Left renal pelvis (tissue), 4 donors: Measurements from ENCODE around the gene MSI2. TPM values are rescaled to one million over a fixed set of nuclear protein-coding genes. Genes with fewer than 3 reads are reported as not detected.
"Not testable (repeated sequence)": the region's sequence is repeated elsewhere in the genome, so short reads cannot be mapped to it uniquely, and the experiment has no call there.

Experiments used
- DNase-seq, 4 donors: peaks; one replicate each; pipeline ENCODE4 v3.0.0-alpha.2; 2013; ENCODE audit warnings: low read depth in 4 of 4, low spot score in 3 of 4
- polyA plus RNA-seq, 4 donors: library from polyadenylated mRNA; unstranded; fragments of 120-200 nt; gene quantifications; one replicate each; pipeline ENCODE4 v1.2.1, GENCODE V29; 2013; ENCODE audit not compliant: insufficient read length in 4 of 4

The MSI2 gene
- polyA plus RNA-seq, 4 donors = 46.8 to 107 (median 97.2) TPM

DNA sequence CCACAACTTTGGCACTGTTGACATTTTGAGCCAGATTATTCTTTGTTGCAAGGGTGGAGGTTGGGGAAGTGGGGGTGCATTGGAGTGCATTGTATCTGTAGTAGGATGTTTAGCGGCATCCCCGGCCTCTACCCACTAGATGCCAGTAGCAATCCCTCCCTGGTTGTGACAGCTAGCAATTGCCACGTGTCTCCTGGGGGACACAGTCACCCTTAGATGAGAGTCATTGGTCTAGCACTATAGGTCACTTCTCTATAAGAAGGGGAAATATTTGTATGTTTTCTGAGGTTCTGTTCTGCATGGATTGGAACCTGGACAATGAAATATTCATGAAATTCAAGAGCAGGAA, 32.4 kb downstream of the MSI2 start:
- DNase-seq = no peak

DNA sequence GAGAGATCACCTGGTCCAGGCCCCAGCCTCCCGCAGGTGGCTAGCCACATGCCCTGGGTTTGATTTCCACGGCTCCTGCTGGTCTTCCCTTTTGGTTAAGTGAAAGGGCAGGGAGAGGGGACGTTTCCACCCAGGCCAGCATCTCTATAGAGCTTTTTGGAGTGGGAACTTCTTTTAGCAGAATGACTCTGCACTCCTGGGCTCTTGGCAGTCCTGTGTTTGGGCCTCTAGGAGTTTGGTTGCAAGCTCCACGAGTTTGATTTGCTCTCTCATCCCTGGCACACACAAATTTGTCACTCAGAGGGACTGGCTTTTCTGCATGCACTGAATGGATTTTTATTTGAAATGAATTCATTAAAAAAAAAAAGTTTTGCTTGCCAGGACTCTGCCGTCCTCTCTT, 32.8 kb downstream of the MSI2 start:
- no peak for DNase-seq

DNA sequence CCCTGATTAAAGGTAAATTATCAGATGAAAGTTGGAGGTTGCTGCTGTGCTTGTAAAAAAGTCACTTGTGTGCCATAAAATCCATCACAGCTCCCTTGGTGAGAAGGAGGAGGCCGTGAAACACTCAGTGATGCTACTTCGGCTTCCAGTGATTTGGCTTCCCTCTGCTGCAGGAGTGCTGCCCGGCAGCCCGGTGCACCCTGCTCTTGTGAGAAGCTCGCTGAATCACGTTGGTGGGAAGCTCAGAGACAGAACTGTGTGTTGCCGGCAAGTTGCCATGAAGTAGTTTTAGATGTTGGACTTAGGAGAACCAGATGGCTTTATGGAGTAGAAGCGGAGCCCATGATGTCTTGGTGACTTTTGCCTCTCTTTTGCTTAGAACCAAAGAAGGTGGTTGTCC, 33.3 kb downstream of the MSI2 start:
- no peak for DNase-seq

DNA sequence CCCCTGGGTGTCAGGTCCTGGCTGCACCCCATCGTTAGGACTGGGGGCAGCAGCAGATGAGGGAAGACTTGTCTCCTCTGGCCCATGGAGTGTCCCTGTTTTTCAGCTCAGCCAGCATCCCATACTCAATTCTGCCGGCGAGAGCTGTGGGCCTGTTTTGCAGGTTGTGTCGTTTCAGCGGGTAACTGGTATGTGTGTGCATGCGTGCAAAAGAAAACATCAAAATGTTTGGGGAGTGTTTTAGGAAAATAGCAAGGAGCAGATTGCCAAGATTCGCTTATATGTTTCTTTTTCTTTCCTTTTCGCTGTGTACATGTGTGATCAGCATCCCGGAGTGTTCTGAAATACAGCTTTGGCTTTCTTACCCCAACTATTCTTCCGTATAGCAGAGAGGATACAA, 34.7 kb downstream of the MSI2 start:
- no peak for DNase-seq

DNA sequence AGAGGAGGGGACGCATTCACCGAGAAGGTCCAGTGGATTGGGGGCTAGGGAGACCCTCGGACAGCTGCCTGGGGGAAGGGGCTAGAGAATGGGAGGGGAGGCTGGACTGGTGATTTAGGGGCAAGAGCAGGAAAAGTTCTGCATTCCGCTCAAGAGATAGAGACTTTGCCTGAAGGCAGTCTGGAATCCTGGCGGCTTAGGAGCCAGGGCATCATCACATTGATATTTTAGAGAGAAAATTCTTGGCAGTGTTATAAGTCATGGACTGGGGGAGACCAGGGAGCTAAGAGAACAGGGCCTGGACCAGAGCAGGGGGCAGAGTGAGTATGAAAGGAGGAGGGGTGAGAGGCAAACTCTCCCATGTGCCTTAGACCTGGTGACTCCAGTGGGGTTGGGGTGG, 35.8 kb downstream of the MSI2 start:
- DNase-seq = no peak

- DNase-seq = no peak
Observed at GRCh38 chr17:57293077-57293476, 36.8 kb downstream of the MSI2 start.

DNA sequence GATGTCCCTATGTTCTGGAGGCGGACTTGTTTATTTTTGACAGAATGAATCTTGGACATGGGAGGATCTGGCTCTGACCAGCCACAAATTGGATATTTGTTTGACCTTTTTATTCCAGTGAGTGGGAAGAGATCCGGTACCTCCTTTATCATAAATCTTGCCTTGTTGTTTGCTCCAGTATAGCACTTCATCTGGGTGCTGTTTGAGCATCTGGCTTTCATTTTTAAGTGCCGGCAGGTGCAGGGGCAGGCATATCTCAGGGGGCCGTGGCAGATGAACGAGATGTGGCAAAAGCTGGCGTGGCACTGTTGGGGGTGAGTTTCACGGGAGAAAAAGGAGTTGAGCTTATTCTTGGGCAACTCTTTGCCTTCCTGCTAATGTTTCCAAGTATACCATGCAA, 37.8 kb downstream of the MSI2 start:
- no peak for DNase-seq

DNA sequence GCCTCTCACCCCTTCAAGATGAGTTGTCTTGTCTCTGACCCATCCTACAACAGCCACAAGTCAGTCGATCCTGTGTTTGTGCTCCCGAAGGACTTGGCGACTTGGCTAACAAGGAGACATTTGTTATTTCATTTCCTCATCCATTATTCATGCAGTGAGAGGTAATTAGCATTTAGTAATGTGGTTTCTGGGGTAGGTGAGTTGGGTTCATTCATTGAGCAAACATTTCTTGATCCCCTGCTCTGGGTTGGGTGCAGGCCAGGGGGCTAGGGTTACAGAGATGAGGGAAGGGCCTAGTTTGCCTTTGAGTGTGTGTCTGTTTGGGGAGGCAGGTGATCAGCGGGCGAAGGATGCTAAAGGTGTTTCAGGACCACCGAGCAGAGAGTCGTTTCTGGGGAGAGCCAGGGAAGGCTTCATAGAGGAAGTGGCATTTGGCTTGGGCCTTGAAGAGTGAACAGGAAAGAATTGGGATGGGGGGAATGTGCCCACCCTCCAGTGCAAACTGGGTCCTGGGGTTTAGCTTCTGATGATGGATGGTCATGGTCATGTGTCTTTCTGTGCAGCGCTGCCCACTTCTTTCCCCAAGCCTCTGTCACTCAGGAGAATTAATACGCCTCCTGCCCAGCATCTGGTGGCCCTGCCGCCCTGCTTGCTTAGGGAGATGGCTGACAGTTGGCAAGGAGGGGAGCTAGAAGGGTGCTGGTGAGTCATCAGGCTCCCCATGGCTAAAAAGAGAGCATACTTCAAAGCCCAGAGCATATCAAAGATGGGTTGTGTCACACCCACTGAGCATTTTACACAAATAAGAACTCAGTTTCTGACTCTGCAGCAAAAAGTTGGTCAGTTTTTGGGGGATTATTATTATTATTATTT, 38.5 kb downstream of the MSI2 start:
- no peak for DNase-seq

DNA sequence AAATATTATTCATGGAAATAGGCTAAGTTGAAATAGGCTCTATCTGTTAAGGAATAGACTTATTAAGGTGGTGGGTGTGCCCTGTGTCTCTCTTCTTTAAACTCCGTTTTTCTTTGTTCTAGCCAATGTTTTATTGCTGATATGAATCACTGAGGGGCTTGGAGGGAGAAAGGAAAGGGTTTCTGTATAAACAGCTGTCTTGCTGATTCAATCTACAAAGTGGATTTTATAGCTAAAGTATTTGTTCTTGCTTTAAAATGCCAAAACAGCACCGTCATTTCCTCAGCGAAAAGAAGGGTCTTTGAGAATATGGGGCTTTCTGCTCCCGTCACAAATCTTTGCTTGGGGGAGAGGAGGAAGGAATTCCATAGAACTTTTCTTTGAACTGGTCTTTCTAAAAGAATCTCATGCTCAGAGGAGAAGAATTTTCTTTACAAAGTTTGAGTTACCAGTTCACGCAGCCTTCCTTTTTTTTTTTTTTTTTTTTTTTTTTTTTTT, 39.3 kb downstream of the MSI2 start:
- no peak for DNase-seq

DNA sequence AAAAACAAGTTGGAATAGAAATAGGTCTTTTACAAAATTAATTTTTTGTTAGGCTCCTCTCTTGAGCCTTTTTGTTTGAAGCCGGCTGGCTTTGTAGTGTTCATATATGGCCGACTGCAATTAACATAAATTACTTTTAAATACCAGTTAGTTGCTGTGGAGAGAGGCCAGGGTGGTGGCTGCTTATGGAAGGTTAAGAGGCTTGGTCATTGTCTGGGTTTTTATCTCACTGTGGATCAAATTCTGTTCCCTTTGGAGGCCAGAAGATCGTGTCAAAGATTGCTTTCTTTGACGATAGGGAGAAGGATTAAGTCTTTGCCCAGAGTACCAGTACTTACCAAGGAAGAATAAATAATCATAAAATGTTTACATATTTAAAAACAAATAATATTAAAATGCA, 39.9 kb downstream of the MSI2 start:
- DNase-seq = no peak

- DNase-seq = no peak
Observed at GRCh38 chr17:57299176-57299575, 42.9 kb downstream of the MSI2 start.

DNA sequence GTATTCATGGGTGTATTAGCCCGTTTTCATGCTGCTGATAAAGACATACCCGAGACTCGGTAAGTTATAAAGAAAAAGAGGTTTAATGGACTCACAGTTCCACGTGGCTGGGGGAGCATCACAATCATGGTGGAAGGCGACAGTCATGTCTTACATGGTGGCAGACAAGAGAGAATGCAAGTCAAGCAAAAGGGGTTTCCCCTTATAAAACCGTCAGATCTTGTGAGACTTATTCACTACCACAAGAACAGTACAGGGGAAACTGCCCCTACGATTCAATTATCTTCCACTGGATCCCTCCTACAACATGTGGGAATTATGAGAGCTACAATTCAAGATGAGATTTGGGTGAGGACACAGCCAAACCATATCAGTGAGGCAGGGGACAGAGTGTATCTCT, 44.3 kb downstream of the MSI2 start:
- not testable (repeated sequence) for DNase-seq

DNA sequence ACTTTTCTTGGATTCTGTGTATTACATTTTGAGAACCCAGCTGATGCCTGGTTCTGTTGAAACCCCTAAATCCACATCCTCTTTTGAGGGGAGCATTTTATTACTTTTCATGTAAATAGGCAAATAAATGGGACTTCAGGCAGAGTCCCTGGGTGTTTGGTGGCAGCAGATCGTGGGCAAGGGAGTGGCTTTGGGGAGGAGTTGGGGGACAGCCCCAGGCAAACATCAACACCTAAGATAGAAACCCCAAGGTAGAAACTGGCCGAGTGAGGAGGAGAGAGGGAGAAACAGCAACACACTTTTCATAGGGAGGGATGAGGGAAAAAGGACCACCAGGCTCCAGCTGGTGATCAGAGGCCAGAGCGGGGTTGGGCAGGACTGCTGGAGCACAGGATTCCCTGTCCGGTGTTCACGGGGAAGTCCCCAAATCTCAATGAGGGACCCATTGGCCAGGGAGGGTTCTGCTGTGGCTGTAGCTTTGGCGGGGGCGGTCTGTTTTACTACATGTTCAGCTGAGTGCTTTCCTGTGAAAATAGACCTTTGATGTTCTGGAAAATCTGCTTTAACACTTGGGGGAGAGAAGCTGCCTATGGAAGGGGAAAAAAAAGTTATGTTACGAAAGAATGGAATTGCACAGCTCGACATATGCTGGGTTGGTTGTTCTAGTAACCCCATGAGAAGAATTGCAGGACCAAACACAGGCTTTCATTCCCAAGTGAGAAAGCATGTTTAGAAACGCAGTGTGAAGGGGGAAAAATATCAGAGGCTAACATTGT, 46.6 kb downstream of the MSI2 start:
- DNase-seq = no peak

- no peak for DNase-seq
Observed at GRCh38 chr17:57305144-57305728, 48.9 kb downstream of the MSI2 start.

- DNase-seq = no peak
Observed at GRCh38 chr17:57305908-57306504, 49.7 kb downstream of the MSI2 start.

- DNase-seq = no peak
Observed at GRCh38 chr17:57308543-57309186, 52.3 kb downstream of the MSI2 start.

GRCh38 chr17:57309479-57309878, 53.2 kb downstream of the MSI2 start:
- no peak for DNase-seq

DNA sequence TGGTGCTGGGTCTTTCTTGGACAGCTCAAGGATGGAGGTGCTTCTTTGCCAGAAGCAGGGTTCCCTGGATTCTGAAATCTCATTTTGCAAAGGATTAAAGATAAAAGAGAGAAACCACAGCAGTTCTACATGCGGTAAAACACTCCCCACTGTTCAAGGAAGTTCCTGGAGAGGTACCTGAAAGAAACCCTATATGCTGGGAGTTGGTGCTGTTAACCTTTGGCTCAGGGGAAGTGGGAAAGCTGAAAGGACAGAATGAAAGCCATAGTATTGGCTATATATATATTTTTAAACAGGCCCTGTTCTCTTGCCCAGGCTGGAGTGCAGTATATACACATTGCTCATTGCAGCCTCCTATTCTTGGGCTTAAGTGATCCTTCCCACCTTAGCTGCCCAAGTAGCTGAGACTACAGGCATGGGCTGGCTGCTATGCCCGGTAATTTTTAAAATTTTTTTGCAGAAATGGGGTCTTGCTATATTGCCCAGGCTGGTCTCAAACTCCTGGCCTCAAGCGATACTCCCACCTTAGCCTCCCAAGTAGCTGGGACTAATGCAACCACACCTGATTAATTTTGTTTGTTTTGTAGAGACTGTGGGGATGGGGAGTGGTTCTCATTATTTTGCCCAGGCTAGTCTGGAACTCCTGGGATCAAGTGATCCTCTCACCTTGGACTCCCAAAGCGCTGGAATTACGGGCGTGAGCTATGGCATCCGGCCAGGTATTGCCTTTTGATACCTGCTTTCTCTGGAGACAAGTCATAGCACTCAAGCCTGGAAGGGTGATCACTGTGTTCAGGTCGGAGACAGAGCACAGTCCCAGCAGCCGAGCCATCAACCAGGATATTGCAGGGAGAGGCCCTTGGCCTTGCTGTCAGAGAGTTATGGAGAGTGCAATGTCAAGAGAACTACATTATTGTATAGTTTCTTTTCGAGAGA, 55.2 kb downstream of the MSI2 start:
- no peak for DNase-seq

GRCh38 chr17:57312242-57312641, 55.9 kb downstream of the MSI2 start:
- DNase-seq = no peak
